Measurements from ENCODE around the gene LSM3. TPM values are rescaled to one million over a fixed set of nuclear protein-coding genes. Genes with fewer than 3 reads are reported as not detected.

LSM3 gene
- total RNA-seq, 4 donors from 2014 or later: 7.9 to 15.6 (median 12.7) TPM

- whole genome bisulfite sequencing, 2 donors (ENCODE audit: low coverage in 1 of 2): 47 to 62% methylated on average over 6 to 8 of the region's 10 CpGs
- Histone ChIP-seq H3K36me3 (peaks cover 0 to 18% of the 10 kb centered on the region in 2 donors), H3K27ac (peak overlapping the region in 2 of 4 donors; percentile 58), H3K4me3 (no peak overlapping the region), H3K9me3 (no peaks in the 10 kb centered on the region), H3K4me1 (peaks cover 0 to 34% (median 8%) of the 10 kb centered on the region in 3 donors), H3K27me3 (no peaks in the 10 kb centered on the region)
- TF ChIP-seq, protein P1, sequence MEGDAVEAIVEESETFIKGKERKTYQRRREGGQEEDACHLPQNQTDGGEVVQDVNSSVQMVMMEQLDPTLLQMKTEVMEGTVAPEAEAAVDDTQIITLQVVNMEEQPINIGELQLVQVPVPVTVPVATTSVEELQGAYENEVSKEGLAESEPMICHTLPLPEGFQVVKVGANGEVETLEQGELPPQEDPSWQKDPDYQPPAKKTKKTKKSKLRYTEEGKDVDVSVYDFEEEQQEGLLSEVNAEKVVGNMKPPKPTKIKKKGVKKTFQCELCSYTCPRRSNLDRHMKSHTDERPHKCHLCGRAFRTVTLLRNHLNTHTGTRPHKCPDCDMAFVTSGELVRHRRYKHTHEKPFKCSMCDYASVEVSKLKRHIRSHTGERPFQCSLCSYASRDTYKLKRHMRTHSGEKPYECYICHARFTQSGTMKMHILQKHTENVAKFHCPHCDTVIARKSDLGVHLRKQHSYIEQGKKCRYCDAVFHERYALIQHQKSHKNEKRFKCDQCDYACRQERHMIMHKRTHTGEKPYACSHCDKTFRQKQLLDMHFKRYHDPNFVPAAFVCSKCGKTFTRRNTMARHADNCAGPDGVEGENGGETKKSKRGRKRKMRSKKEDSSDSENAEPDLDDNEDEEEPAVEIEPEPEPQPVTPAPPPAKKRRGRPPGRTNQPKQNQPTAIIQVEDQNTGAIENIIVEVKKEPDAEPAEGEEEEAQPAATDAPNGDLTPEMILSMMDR (IDR thresholded peaks at IDR 0.05): peak; percentile 73 to 87 (median 84)
- peak; percentile 15 for TF ChIP-seq POLR2AphosphoS5 (IDR thresholded peaks at IDR 0.05)
- no peak for TF ChIP-seq POLR2A (IDR thresholded peaks at IDR 0.05)
- TF ChIP-seq EP300 (IDR thresholded peaks at IDR 0.05): no peak
- peak; percentile 61 for ATAC-seq
Observed at GRCh38 chr3:14203521-14204079, 25.0 kb downstream of the LSM3 start.

GRCh38 chr3:14204515-14205284, 26.1 kb downstream of the LSM3 start:
- peaks cover 0 to 34% (median 8%) of the 10 kb centered on the region in 3 donors for H3K4me1 ChIP-seq
- H3K9me3 ChIP-seq: no peaks in the 10 kb centered on the region
- peaks cover 0 to 7% of the 10 kb centered on the region in 2 donors for H3K36me3 ChIP-seq
- peak overlapping the region in 3 of 4 donors; percentile 49 to 58 (median 58) for H3K27ac ChIP-seq
- TF ChIP-seq POLR2A (IDR thresholded peaks at IDR 0.05): no peak
- peak; percentile 14 for TF ChIP-seq POLR2AphosphoS5 (IDR thresholded peaks at IDR 0.05)
- no peaks in the 10 kb centered on the region for H3K27me3 ChIP-seq
- 59 to 60% methylated on average over 8 to 11 of the region's 11 CpGs for WGBS, 2 donors (ENCODE audit: low coverage in 1 of 2)
- ATAC-seq: peak; percentile 86
- H3K4me3 ChIP-seq: no peak overlapping the region

GRCh38 chr3:14206548-14207177, 28.0 kb downstream of the LSM3 start:
- Histone ChIP-seq H3K9me3 (no peaks in the 10 kb centered on the region), H3K36me3 (no peaks in the 10 kb centered on the region), H3K27ac (no peak overlapping the region), H3K4me1 (peaks cover 0 to 32% (median 8%) of the 10 kb centered on the region in 3 donors), H3K27me3 (no peaks in the 10 kb centered on the region), H3K4me3 (no peak overlapping the region)
- 95 to 96% methylated on average over 4 to 6 of the region's 6 CpGs for WGBS, 2 donors (ENCODE audit: low coverage in 1 of 2)
- ATAC-seq: no peak
- TF ChIP-seq POLR2A (IDR thresholded peaks at IDR 0.05): no peak
- TF ChIP-seq, protein P1 (IDR thresholded peaks at IDR 0.05): no peak
- TF ChIP-seq POLR2AphosphoS5 (IDR thresholded peaks at IDR 0.05): no peak
- no peak for TF ChIP-seq EP300 (IDR thresholded peaks at IDR 0.05)

- no peak for ATAC-seq
- Histone ChIP-seq H3K36me3 (no peaks in the 10 kb centered on the region), H3K9me3 (no peaks in the 10 kb centered on the region), H3K27me3 (no peaks in the 10 kb centered on the region), H3K27ac (no peak overlapping the region), H3K4me3 (no peak overlapping the region), H3K4me1 (peaks cover 0 to 19% (median 8%) of the 10 kb centered on the region in 3 donors)
- 93 to 95% methylated on average over 3 to 4 of the region's 4 CpGs for WGBS, 2 donors (ENCODE audit: low coverage in 1 of 2)
- TF ChIP-seq POLR2AphosphoS5 (IDR thresholded peaks at IDR 0.05) (no peak), POLR2A (IDR thresholded peaks at IDR 0.05) (no peak), EP300 (IDR thresholded peaks at IDR 0.05) (no peak)
- TF ChIP-seq, protein P1 (IDR thresholded peaks at IDR 0.05): no peak
Observed at GRCh38 chr3:14208168-14208567, 29.6 kb downstream of the LSM3 start.

DNA sequence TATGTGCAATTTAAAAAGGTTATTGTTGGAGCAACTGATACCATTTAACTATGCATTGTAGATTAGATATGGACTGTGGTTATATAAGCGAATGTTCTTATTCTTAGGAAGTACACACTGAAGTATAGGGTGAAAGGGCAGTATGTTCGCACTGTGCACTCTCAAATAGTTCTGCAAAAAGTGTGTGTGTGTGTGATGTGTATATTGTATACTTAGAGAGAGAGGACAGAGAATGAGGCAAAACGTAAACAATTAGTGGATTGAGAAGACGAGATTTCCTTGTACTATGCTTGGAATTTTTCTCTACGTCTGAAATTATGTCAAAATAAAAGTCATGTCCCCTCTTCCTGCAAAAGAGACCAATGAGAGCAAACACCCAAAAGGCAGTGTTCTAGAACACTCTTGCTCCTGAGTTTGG, 30.4 kb downstream of the LSM3 start:
- Histone ChIP-seq H3K4me3 (no peak overlapping the region), H3K27ac (no peak overlapping the region), H3K36me3 (no peaks in the 10 kb centered on the region), H3K4me1 (peaks cover 0 to 11% (median 4%) of the 10 kb centered on the region in 3 donors), H3K9me3 (no peaks in the 10 kb centered on the region), H3K27me3 (no peaks in the 10 kb centered on the region)
- TF ChIP-seq POLR2A (IDR thresholded peaks at IDR 0.05) (no peak), EP300 (IDR thresholded peaks at IDR 0.05) (no peak), POLR2AphosphoS5 (IDR thresholded peaks at IDR 0.05) (no peak)
- TF ChIP-seq, protein P1 (IDR thresholded peaks at IDR 0.05): no peak
- WGBS, 2 donors (ENCODE audit: low coverage in 1 of 2): 44 to 50% methylated on average over 5 of the region's 5 CpGs
- no peak for ATAC-seq

Data from gastroesophageal sphincter (tissue), 4 donors.